Keratinocyte (primary cell): ENCODE data around the gene LMAN2L. TPM values are rescaled to one million over a fixed set of nuclear protein-coding genes. Genes with fewer than 3 reads are reported as not detected.

ENCODE experiments used
- DNase-seq: peaks from one replicate; pipeline ENCODE4 v3.0.0-alpha.2; 2011; ENCODE audit warnings: low read depth, missing footprints, low spot score
- FAIRE-seq: peaks from 2 replicates; lab custom pipeline; 2011; peaks lifted over from hg19 to GRCh38; lab: Jason Lieb, UNC
- H2AFZ ChIP-seq: 2 replicates; pipeline ENCODE4 v1.6.0; 2012; ENCODE audit warnings: low read length, control low read depth, inconsistent platforms; ENCODE audit not compliant: control insufficient read depth
- H3K27ac ChIP-seq: 2 replicates; pipeline ENCODE4 v1.5.1; 2011; ENCODE audit warnings: low read length; ENCODE audit not compliant: control insufficient read depth, insufficient read depth
- H3K27me3 ChIP-seq: 3 replicates; pipeline ENCODE4 v1.6.0; 2011; ENCODE audit warnings: low read length; ENCODE audit not compliant: control insufficient read depth, insufficient read depth; ENCODE audit errors: extremely low read depth
- H3K36me3 ChIP-seq, 2 experiments: 2 replicates in 1 of 2; 3 replicates in 1 of 2; pipeline ENCODE4 v1.5.1; 2011; ENCODE audit warnings: low read length in 2 of 2, mild to moderate bottlenecking in 1 of 2; ENCODE audit not compliant: control insufficient read depth in 2 of 2, insufficient read depth in 2 of 2; ENCODE audit errors: extremely low read depth in 1 of 2
- H3K4me1 ChIP-seq: 3 replicates; pipeline ENCODE4 v1.5.1; 2011; ENCODE audit warnings: low read length; ENCODE audit not compliant: control insufficient read depth, insufficient read depth; ENCODE audit errors: extremely low read depth
- H3K4me2 ChIP-seq: 3 replicates; pipeline ENCODE4 v1.6.0; 2011; ENCODE audit warnings: low read depth, low read length; ENCODE audit not compliant: control insufficient read depth, insufficient read depth; ENCODE audit errors: extremely low read depth
- H3K4me3 ChIP-seq, 3 experiments: fragments of 200-600 bp in 1 of 3; sonication (generic) in 1 of 3; 2 replicates in 2 of 3; 3 replicates in 1 of 3; pipeline ENCODE4 v1.5.1; 2011 to 2016; ENCODE audit warnings: low read length in 3 of 3, mild to moderate bottlenecking in 3 of 3, control low read depth in 2 of 3, inconsistent platforms in 1 of 3, low read depth in 1 of 3, mixed read lengths in 1 of 3, mixed run types in 1 of 3, moderate library complexity in 1 of 3; ENCODE audit not compliant: control insufficient read depth in 2 of 3, insufficient read depth in 2 of 3; ENCODE audit errors: extremely low read depth in 1 of 3
- H3K79me2 ChIP-seq: 2 replicates; pipeline ENCODE4 v1.6.0; 2012; ENCODE audit warnings: low read length; ENCODE audit not compliant: control insufficient read depth, insufficient read depth
- H3K9ac ChIP-seq: 3 replicates; pipeline ENCODE4 v1.6.0; 2011; ENCODE audit warnings: low read length; ENCODE audit not compliant: control insufficient read depth, insufficient read depth; ENCODE audit errors: extremely low read depth
- H3K9me1 ChIP-seq: 3 replicates; pipeline ENCODE4 v1.6.0; 2011; ENCODE audit warnings: low read length; ENCODE audit not compliant: control insufficient read depth, insufficient read depth; ENCODE audit errors: extremely low read depth
- H3K9me3 ChIP-seq: 2 replicates; pipeline ENCODE4 v1.5.1; 2012; ENCODE audit warnings: low read depth, low read length; ENCODE audit not compliant: control insufficient read depth
- H4K20me1 ChIP-seq: 3 replicates; pipeline ENCODE4 v1.6.0; 2011; ENCODE audit warnings: low read length; ENCODE audit not compliant: control insufficient read depth, insufficient read depth; ENCODE audit errors: extremely low read depth
- EZH2 ChIP-seq: IDR thresholded peaks from one replicate; pipeline ENCODE4 v1.6.1; 2012; ENCODE audit warnings: inconsistent platforms, mild to moderate bottlenecking, low read length, moderate library complexity
- dilution Hi-C: fragments of 300-500 bp; cut with MboI; formaldehyde crosslinking; loops from one replicate; pipeline ENCODE4 v1.7.0; 2020; ENCODE audit warnings: low sequenced_read_pairs; ENCODE audit not compliant: extremely low pct_ligation_motif_present
- polyA plus RNA-seq, 5 experiments: library from polyadenylated mRNA; depleted of rRNA in 3 of 5; stranded (reverse) in 3 of 5; stranded (forward) in 1 of 5; unstranded in 1 of 5; fragments of >200 nt; gene quantifications; 1 replicate in 1 of 5; 2 replicates in 3 of 5; 3 replicates in 1 of 5; pipeline versions ENCODE4 v1.2.1 to v1.2.3, GENCODE V29; 2011 to 2012; ENCODE audit warnings: missing spikeins in 2 of 5, low read depth in 1 of 5, low replicate concordance in 1 of 5
- TF ChIP-seq, protein P1 (sequence below), 3 experiments: IDR thresholded peaks in 1 of 3; conservative IDR thresholded peaks in 1 of 3; optimal IDR thresholded peaks in 1 of 3; 2 replicates in 2 of 3; 3 replicates in 1 of 3; pipeline versions ENCODE3 to v1.5.1; 2011; ENCODE audit warnings: low read length in 3 of 3, mild to moderate bottlenecking in 3 of 3, moderate library complexity in 2 of 3, control low read depth in 1 of 3, inconsistent platforms in 1 of 3; ENCODE audit not compliant: insufficient read depth in 2 of 3; ENCODE audit errors: extremely low read depth in 1 of 3

LMAN2L gene
- polyA plus RNA-seq, 1 donor (not counting 4 experiments of a cell fraction or from before 2014, with no cell fraction given), result 20.7 TPM

- Histone ChIP-seq H3K27me3 (no peaks in the 10 kb centered on the region), H3K79me2 (no peaks in the 10 kb centered on the region), H3K27ac (no peak overlapping the region), H3K4me3 (peak overlapping the region in 2 of 3 experiments; percentile 63 to 66), H3K9ac (peak overlapping the region; percentile 16), H3K9me3 (no peaks in the 10 kb centered on the region), H3K4me1 (peaks cover 51% of the 10 kb centered on the region), H3K4me2 (peak overlapping the region; percentile 88), H3K36me3 (no peaks in the 10 kb centered on the region), H2AFZ (peak overlapping the region; percentile 23), H4K20me1 (no peaks in the 10 kb centered on the region), H3K9me1 (no peaks in the 10 kb centered on the region)
- dilution Hi-C loops, result no loop called here
- FAIRE-seq (no peak), DNase-seq (no peak)
- no peak for TF ChIP-seq EZH2
- TF ChIP-seq, protein P1, sequence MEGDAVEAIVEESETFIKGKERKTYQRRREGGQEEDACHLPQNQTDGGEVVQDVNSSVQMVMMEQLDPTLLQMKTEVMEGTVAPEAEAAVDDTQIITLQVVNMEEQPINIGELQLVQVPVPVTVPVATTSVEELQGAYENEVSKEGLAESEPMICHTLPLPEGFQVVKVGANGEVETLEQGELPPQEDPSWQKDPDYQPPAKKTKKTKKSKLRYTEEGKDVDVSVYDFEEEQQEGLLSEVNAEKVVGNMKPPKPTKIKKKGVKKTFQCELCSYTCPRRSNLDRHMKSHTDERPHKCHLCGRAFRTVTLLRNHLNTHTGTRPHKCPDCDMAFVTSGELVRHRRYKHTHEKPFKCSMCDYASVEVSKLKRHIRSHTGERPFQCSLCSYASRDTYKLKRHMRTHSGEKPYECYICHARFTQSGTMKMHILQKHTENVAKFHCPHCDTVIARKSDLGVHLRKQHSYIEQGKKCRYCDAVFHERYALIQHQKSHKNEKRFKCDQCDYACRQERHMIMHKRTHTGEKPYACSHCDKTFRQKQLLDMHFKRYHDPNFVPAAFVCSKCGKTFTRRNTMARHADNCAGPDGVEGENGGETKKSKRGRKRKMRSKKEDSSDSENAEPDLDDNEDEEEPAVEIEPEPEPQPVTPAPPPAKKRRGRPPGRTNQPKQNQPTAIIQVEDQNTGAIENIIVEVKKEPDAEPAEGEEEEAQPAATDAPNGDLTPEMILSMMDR (optimal IDR thresholded peaks at IDR 0.05 in 1 of 3, IDR thresholded peaks at IDR 0.05 in 1 of 3, conservative IDR thresholded peaks at IDR 0.05 in 1 of 3; ENCODE audit: extremely low read depth in 1 of 3, insufficient read depth in 2 of 3, low read length in 3 of 3), result peak in 2 of 3 experiments; percentile 50 to 63
Measured at GRCh38 chr2:96763511-96764252, 23.8 kb upstream of the LMAN2L start.

DNA sequence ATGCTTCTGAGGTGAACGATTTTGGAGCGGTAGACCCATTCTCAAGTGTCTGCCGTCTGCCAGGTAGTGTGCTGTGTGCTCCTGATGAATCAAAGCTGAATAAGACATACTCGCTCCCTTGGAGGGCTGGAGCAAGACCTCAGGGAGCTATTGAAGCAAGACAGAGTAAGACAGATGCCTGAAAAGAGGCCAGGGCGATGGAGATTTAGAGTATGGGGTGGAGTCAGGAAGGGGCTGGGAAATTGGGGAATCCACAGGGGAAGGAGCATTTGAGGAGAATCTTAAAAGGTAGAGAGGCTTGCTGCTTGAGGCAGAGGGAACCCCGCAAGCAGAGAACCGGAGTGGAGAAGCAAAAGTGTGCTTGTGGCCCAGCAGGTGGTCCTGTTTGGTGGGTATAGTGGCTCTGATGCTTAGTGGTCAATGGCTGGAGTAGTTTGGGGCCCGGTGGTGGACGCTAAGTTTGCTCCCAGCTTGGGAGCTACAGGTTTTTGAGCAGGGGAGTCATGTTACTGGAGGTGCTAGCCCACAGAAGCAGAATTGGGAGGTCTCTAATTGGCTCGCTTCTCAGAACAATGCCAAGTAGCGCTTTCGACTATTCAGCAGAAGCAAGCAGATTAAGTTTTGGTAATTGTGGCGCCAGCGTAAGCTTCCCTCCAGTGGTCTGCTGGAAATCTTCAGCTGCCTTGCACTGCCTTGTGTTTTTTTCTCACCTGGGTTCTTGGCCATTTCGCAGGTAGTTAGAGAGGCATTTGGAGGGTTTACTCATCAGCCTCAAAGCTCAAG lies 22.9 kb upstream of the LMAN2L start:
- peak overlapping the region; percentile 43 for H3K9ac ChIP-seq
- dilution Hi-C loops, result no loop called here
- peaks cover 49% of the 10 kb centered on the region for H3K4me1 ChIP-seq
- TF ChIP-seq, protein P1 (optimal IDR thresholded peaks at IDR 0.05 in 1 of 3, IDR thresholded peaks at IDR 0.05 in 1 of 3, conservative IDR thresholded peaks at IDR 0.05 in 1 of 3; ENCODE audit: extremely low read depth in 1 of 3, insufficient read depth in 2 of 3, low read length in 3 of 3), result no peak
- TF ChIP-seq EZH2, result no peak
- H3K9me1 ChIP-seq, result no peaks in the 10 kb centered on the region
- H3K27me3 ChIP-seq, result no peaks in the 10 kb centered on the region
- H2AFZ ChIP-seq, result peak overlapping the region; percentile 14
- no peaks in the 10 kb centered on the region for H4K20me1 ChIP-seq
- H3K27ac ChIP-seq, result no peak overlapping the region
- H3K79me2 ChIP-seq, result no peaks in the 10 kb centered on the region
- DNase-seq (no peak), FAIRE-seq (no peak)
- H3K4me2 ChIP-seq, result peak overlapping the region; percentile 88
- no peaks in the 10 kb centered on the region for H3K9me3 ChIP-seq
- no peaks in the 10 kb centered on the region for H3K36me3 ChIP-seq
- H3K4me3 ChIP-seq, result peak overlapping the region; percentile 25 to 66 (median 63)
